Skeletal muscle satellite cell (primary cell): Measurements from ENCODE around the gene GRB2. TPM values are rescaled to one million over a fixed set of nuclear protein-coding genes. Genes with fewer than 3 reads are reported as not detected.

ENCODE experiments used
- H3K27me3 ChIP-seq: 2 replicates; pipeline ENCODE4 v1.7.0; 2013; ENCODE audit warnings: low read length; ENCODE audit not compliant: control insufficient read depth, insufficient read depth
- H3K36me3 ChIP-seq: 2 replicates; pipeline ENCODE4 v1.7.0; 2013; ENCODE audit warnings: mild to moderate bottlenecking, control low read depth, low read length; ENCODE audit not compliant: insufficient read depth
- H3K4me1 ChIP-seq: 2 replicates; pipeline ENCODE4 v1.7.0; 2013; ENCODE audit warnings: low read length; ENCODE audit not compliant: control insufficient read depth, insufficient read depth
- H3K4me2 ChIP-seq: 2 replicates; pipeline ENCODE4 v1.7.0; 2013; ENCODE audit warnings: mild to moderate bottlenecking, low read length
- H3K4me3 ChIP-seq: 2 replicates; pipeline ENCODE4 v1.7.0; 2013; ENCODE audit warnings: low read length
- H3K9ac ChIP-seq: 2 replicates; pipeline ENCODE4 v1.7.0; 2013; ENCODE audit warnings: mild to moderate bottlenecking, low read depth, low read length, moderate library complexity
- H3K9me3 ChIP-seq: replicated peaks from 2 replicates; pipeline ENCODE4 v1.7.0; 2013; ENCODE audit warnings: mild to moderate bottlenecking, control low read depth, low read length
- small RNA-seq: library from RNA; depleted of rRNA; stranded (forward); fragments of <200 nt; gene quantifications from one replicate; pipeline ENCODE3, GENCODE V24; 2012

The GRB2 gene

DNA sequence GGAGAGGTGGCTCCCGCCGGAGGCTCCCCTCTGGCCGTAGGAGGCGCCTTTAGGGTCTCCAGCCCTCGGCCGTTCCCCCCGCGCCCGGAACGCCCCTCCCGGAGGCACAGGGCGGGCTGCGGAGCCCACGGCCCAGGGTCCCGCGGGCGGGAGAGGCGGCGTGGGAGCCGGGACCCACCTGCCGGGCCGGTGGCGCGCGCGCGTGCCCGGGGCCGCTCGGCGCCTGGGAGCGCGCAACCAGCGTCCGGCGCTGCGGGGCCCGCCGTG is 134.6 kb downstream of the GRB2 start, which contains the start of gene MIF4GD:
TSS of gene MIF4GD (minus strand) at position 266 of the 267 bp plus-strand sequence. CDS start 1,036 bp downstream, outside the sequence.
- Histone ChIP-seq H3K9me3 (no peaks in the 10 kb centered on the region), H3K4me3 (peak within 1 kb of the TSS; percentile 84), H3K36me3 (peaks cover 12% of the 10 kb centered on the region), H3K27me3 (no peaks in the 10 kb centered on the region), H3K4me2 (peak within 1 kb of the TSS; percentile 97), H3K4me1 (peaks cover 38% of the 10 kb centered on the region), H3K9ac (peak within 1 kb of the TSS; percentile 88)

DNA sequence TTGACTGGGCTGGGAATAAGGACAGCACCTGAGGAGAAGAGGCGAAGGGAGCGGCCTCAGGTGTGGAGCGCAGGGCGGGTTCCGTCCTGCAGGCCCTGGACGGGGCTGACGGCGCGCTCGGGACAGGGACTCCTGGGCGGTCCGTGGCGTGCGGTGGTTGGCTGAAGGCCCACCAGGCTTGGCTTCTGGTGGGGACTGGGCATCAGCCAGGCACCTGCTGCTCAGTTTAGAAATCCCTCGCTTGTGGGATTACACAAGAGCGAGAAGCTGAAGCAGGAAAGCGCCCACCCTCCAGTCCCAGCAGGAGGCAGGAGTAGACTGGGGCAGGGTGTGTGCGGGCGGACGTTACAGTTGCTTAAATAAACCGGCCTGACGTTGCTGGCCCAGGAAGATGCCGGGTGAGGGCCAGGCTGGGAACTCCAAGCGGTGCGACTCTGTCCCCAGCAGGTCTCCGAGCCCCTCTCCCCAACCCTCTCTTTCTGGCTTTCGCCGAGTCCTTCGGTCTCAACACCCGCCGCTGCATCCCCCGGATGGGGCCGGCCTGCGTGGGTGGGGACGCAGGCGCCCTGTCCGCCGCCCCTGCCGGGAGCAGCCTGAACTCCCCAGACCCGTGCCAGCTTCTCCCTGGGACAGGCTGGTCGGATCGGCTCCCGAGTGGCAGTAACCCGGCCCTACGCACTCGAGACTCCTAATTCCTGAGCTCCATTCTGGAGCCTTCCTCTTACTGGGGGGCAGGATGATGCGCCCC is 135.1 kb downstream of the GRB2 start:
- peak overlapping the region; percentile 84 for H3K4me3 ChIP-seq
- peak overlapping the region; percentile 88 for H3K9ac ChIP-seq
- H3K4me1 ChIP-seq, result peaks cover 38% of the 10 kb centered on the region
- H3K27me3 ChIP-seq, result no peaks in the 10 kb centered on the region
- H3K36me3 ChIP-seq, result peaks cover 17% of the 10 kb centered on the region
- H3K4me2 ChIP-seq, result peak overlapping the region; percentile 97
- no peaks in the 10 kb centered on the region for H3K9me3 ChIP-seq

- Histone ChIP-seq H3K4me3 (peak overlapping the region; percentile 84), H3K4me1 (peaks cover 38% of the 10 kb centered on the region), H3K9ac (peak overlapping the region; percentile 88), H3K27me3 (no peaks in the 10 kb centered on the region), H3K9me3 (no peaks in the 10 kb centered on the region), H3K4me2 (peak overlapping the region; percentile 97), H3K36me3 (peaks cover 18% of the 10 kb centered on the region)
These were observed 135.6 kb downstream of the GRB2 start for GRCh38 chr17:75269844-75270217.

Small RNA genes lying within 50 kb of the gene (small RNA-seq; reads per million reads assigned to genes)
- gene MIR3678 (not detected), gene RF00019 (not detected), gene RNU6-938P (not detected)
